CD8-positive, alpha-beta memory T cell (primary cell): Measurements from ENCODE around the gene PCDHB6. TPM values are rescaled to one million over a fixed set of nuclear protein-coding genes. Genes with fewer than 3 reads are reported as not detected.
"Not testable (repeated sequence)": the region's sequence is repeated elsewhere in the genome, so short reads cannot be mapped to it uniquely, and the experiment has no call there.

Experiments
- CTCF ChIA-PET: fragments of 350-600 bp; sonication (Branson Sonifier 250); formaldehyde crosslinking; loops from one replicate; lab custom pipeline; 2021; ENCODE audit warnings: antibody characterized with exemption; lab: Charles Lee
- POLR2A ChIA-PET: fragments of 350-600 bp; sonication (Branson Sonifier 250); formaldehyde crosslinking; loops from one replicate; lab custom pipeline; 2021; ENCODE audit warnings: antibody characterized with exemption; lab: Charles Lee
- DNase-seq, 5 donors: peaks; one replicate each; pipeline versions ENCODE4 v3.0.0 to v3.0.0-alpha.2; 2020 to 2022; ENCODE audit warnings: mixed read lengths in 1 of 5
- H3K27ac ChIP-seq: one replicate; pipeline ENCODE4 v1.7.0; 2013; ENCODE audit warnings: low read depth, mild to moderate bottlenecking, low read length, moderate library complexity
- H3K27me3 ChIP-seq: 2 replicates; pipeline ENCODE4 v1.7.0; 2013; ENCODE audit warnings: low read length, mild to moderate bottlenecking; ENCODE audit not compliant: insufficient read depth, poor library complexity, severe bottlenecking
- H3K36me3 ChIP-seq: 2 replicates; pipeline ENCODE4 v1.7.0; 2013; ENCODE audit warnings: mild to moderate bottlenecking, low read length, moderate library complexity; ENCODE audit not compliant: insufficient read depth
- H3K4me1 ChIP-seq: 2 replicates; pipeline ENCODE4 v1.7.0; 2013; ENCODE audit warnings: mild to moderate bottlenecking, low read length, moderate library complexity; ENCODE audit not compliant: insufficient read depth
- H3K4me3 ChIP-seq: 2 replicates; pipeline ENCODE4 v1.7.0; 2013; ENCODE audit warnings: mild to moderate bottlenecking, low read length
- H3K9me3 ChIP-seq: 2 replicates; pipeline ENCODE4 v1.7.0; 2013; ENCODE audit warnings: mild to moderate bottlenecking, low read length
- H3K27ac Mint-ChIP-seq, 8 donors: one replicate each; pipeline ENCODE4 v1.8.0; 2020 to 2021; ENCODE audit warnings: mixed read lengths in 8 of 8, mild to moderate bottlenecking in 6 of 8, inconsistent platforms in 3 of 8, moderate library complexity in 3 of 8
- H3K27me3 Mint-ChIP-seq, 2 donors: one replicate each; pipeline ENCODE4 v1.8.0; 2020 to 2021; ENCODE audit warnings: mixed read lengths in 2 of 2, mild to moderate bottlenecking in 1 of 2, moderate library complexity in 1 of 2
- H3K36me3 Mint-ChIP-seq, 3 donors: one replicate each; pipeline ENCODE4 v1.8.0; 2020 to 2021; ENCODE audit warnings: mixed read lengths in 3 of 3, inconsistent platforms in 1 of 3, mild to moderate bottlenecking in 1 of 3
- H3K4me1 Mint-ChIP-seq, 3 donors: one replicate each; pipeline ENCODE4 v1.8.0; 2020 to 2021; ENCODE audit warnings: mixed read lengths in 3 of 3, inconsistent platforms in 1 of 3, mild to moderate bottlenecking in 1 of 3
- H3K4me3 Mint-ChIP-seq, 7 donors: one replicate each; pipeline ENCODE4 v1.8.0; 2020 to 2021; ENCODE audit warnings: mixed read lengths in 7 of 7, mild to moderate bottlenecking in 6 of 7, moderate library complexity in 4 of 7, inconsistent platforms in 2 of 7
- H3K9me3 Mint-ChIP-seq, 5 donors: one replicate each; pipeline ENCODE4 v1.8.0; 2020 to 2022; ENCODE audit warnings: mixed read lengths in 5 of 5, mild to moderate bottlenecking in 3 of 5, moderate library complexity in 2 of 5, inconsistent platforms in 1 of 5
- polyA plus RNA-seq: library from polyadenylated mRNA; unstranded; fragments of 300-500 nt; fragmentation: Illumina TruSeq; gene quantifications from one replicate; pipeline ENCODE4 v1.2.3, GENCODE V29; 2021
- total RNA-seq, 2 experiments: library from RNA; stranded (reverse); gene quantifications; one replicate each; pipeline ENCODE4 v1.2.3, GENCODE V29; 2021

The PCDHB6 gene
- total RNA-seq (not detected), polyA plus RNA-seq (not detected)

GRCh38 chr5:141149812-141150211, at the start of gene PCDHB6:
TSS of gene PCDHB6 (plus strand) at chr5:141150057. CDS start at chr5:141150258, 201 bp downstream.
- Histone ChIP-seq H3K9me3 (no peaks in the 10 kb centered on the region), H3K27me3 (no peaks in the 10 kb centered on the region), H3K4me3 (no peak within 1 kb of the TSS), H3K36me3 (no peaks in the 10 kb centered on the region), H3K27ac (no peak within 1 kb of the TSS), H3K4me1 (no peaks in the 10 kb centered on the region)
- no peak for DNase-seq
- Mint-ChIP-seq H3K36me3 (peaks cover 0 to 4% (median 0%) of the 10 kb centered on the region in 3 donors), H3K9me3 (peaks cover 4 to 22% (median 21%) of the 10 kb centered on the region in 5 donors), H3K27me3 (peaks cover 8 to 42% of the 10 kb centered on the region in 2 donors), H3K27ac (no peak within 1 kb of the TSS), H3K4me3 (peak within 1 kb of the TSS in 4 of 7 donors; percentile 8 to 79 (median 26)), H3K4me1 (peaks cover 0 to 6% (median 5%) of the 10 kb centered on the region in 3 donors)
- ChIA-PET POLR2A (no interaction called here), CTCF (no interaction called here)

- no peaks in the 10 kb centered on the region for H3K4me1 ChIP-seq
- Mint-ChIP-seq H3K27ac (peak within 1 kb of the TSS in 1 of 8 donors; percentile 12), H3K36me3 (peaks cover 0 to 1% (median 0%) of the 10 kb centered on the region in 3 donors), H3K27me3 (peaks cover 12 to 31% of the 10 kb centered on the region in 2 donors), H3K9me3 (peaks cover 3 to 44% (median 18%) of the 10 kb centered on the region in 5 donors), H3K4me3 (no peak within 1 kb of the TSS), H3K4me1 (no peaks in the 10 kb centered on the region)
- CTCF ChIA-PET, result no interaction called here
- DNase-seq, result no peak
- H3K9me3 ChIP-seq, result no peaks in the 10 kb centered on the region
- H3K27me3 ChIP-seq, result peaks cover 4% of the 10 kb centered on the region
- H3K36me3 ChIP-seq, result no peaks in the 10 kb centered on the region
- H3K4me3 ChIP-seq, result no peak within 1 kb of the TSS
- no peak within 1 kb of the TSS for H3K27ac ChIP-seq
- POLR2A ChIA-PET, result no interaction called here
These were observed 49.5 kb upstream of the PCDHB6 start, which contains the start of gene PCDHB3 for GRCh38 chr5:141100243-141100805. TSS of gene PCDHB3 (plus strand) at chr5:141100473. CDS start at chr5:141100650, 177 bp downstream.

- no peaks in the 10 kb centered on the region for H3K4me1 Mint-ChIP-seq
- DNase-seq, result no peak
- POLR2A ChIA-PET, result interaction anchor here (0.6 kb wide), 1 partner anchor 998 kb away, joined by 3 read pairs; no protein-coding TSS in a partner anchor
These were observed 48.8 kb upstream of the PCDHB6 start for GRCh38 chr5:141101059-141101458.

GRCh38 chr5:141102070-141102469, 47.8 kb upstream of the PCDHB6 start:
- CTCF ChIA-PET, DNase-seq, H3K4me1 ChIP-seq, H3K4me3 ChIP-seq, H3K4me3 Mint-ChIP-seq, H3K9me3 ChIP-seq, H3K36me3 ChIP-seq, H3K27ac Mint-ChIP-seq, H3K36me3 Mint-ChIP-seq, H3K4me1 Mint-ChIP-seq, H3K27ac ChIP-seq, H3K27me3 ChIP-seq, POLR2A ChIA-PET: not testable (repeated sequence)
- peaks cover 11 to 28% of the 10 kb centered on the region in 2 donors for H3K27me3 Mint-ChIP-seq
- peaks cover 3 to 37% (median 13%) of the 10 kb centered on the region in 5 donors for H3K9me3 Mint-ChIP-seq

More at GRCh38 chr5:141101059-141101458, 48.8 kb upstream of the PCDHB6 start:
- no peak overlapping the region for H3K27ac ChIP-seq
- H3K4me1 ChIP-seq, result no peaks in the 10 kb centered on the region
- H3K27me3 ChIP-seq, result peaks cover 4% of the 10 kb centered on the region
- H3K4me3 Mint-ChIP-seq, result no peak overlapping the region
- H3K27me3 Mint-ChIP-seq, result peaks cover 12 to 29% of the 10 kb centered on the region in 2 donors
- H3K9me3 ChIP-seq, result no peaks in the 10 kb centered on the region
- H3K36me3 ChIP-seq, result no peaks in the 10 kb centered on the region
- H3K4me3 ChIP-seq, result no peak overlapping the region
- CTCF ChIA-PET, result no interaction called here
- H3K27ac Mint-ChIP-seq, result no peak overlapping the region
- H3K36me3 Mint-ChIP-seq, result peaks cover 0 to 1% (median 0%) of the 10 kb centered on the region in 3 donors
- H3K9me3 Mint-ChIP-seq, result peaks cover 3 to 38% (median 14%) of the 10 kb centered on the region in 5 donors

GRCh38 chr5:141102471-141102870, 47.4 kb upstream of the PCDHB6 start:
- H3K4me1 Mint-ChIP-seq, DNase-seq, H3K36me3 Mint-ChIP-seq, H3K4me1 ChIP-seq, H3K4me3 Mint-ChIP-seq, H3K27ac ChIP-seq, POLR2A ChIA-PET, H3K27ac Mint-ChIP-seq, H3K9me3 ChIP-seq, H3K36me3 ChIP-seq, CTCF ChIA-PET, H3K4me3 ChIP-seq, H3K27me3 ChIP-seq: not testable (repeated sequence)
- Mint-ChIP-seq H3K27me3 (peaks cover 11 to 25% of the 10 kb centered on the region in 2 donors), H3K9me3 (peaks cover 0 to 36% (median 13%) of the 10 kb centered on the region in 5 donors)

- Mint-ChIP-seq H3K9me3 (peaks cover 0 to 26% (median 11%) of the 10 kb centered on the region in 5 donors), H3K27ac (no peak overlapping the region), H3K36me3 (peaks cover 0 to 1% (median 0%) of the 10 kb centered on the region in 3 donors), H3K4me1 (no peaks in the 10 kb centered on the region), H3K4me3 (no peak overlapping the region), H3K27me3 (peaks cover 8 to 13% of the 10 kb centered on the region in 2 donors)
- no peak for DNase-seq
- CTCF ChIA-PET, result no interaction called here
- no peaks in the 10 kb centered on the region for H3K9me3 ChIP-seq
- no peaks in the 10 kb centered on the region for H3K4me1 ChIP-seq
- H3K36me3 ChIP-seq, result no peaks in the 10 kb centered on the region
- H3K27me3 ChIP-seq, result no peaks in the 10 kb centered on the region
- POLR2A ChIA-PET, result no interaction called here
- H3K27ac ChIP-seq, result no peak overlapping the region
- H3K4me3 ChIP-seq, result no peak overlapping the region
These were observed 44.5 kb upstream of the PCDHB6 start for GRCh38 chr5:141105350-141105749.

- H3K4me1 Mint-ChIP-seq, result no peaks in the 10 kb centered on the region
- DNase-seq, result no peak
- CTCF ChIA-PET, result no interaction called here
- Histone ChIP-seq H3K27ac (no peak overlapping the region), H3K9me3 (no peaks in the 10 kb centered on the region), H3K4me3 (no peak overlapping the region), H3K27me3 (no peaks in the 10 kb centered on the region), H3K36me3 (no peaks in the 10 kb centered on the region), H3K4me1 (no peaks in the 10 kb centered on the region)
- POLR2A ChIA-PET, result no interaction called here
- no peak overlapping the region for H3K4me3 Mint-ChIP-seq
- H3K36me3 Mint-ChIP-seq, result peaks cover 0 to 6% (median 0%) of the 10 kb centered on the region in 3 donors
- H3K9me3 Mint-ChIP-seq, result peaks cover 18 to 36% (median 29%) of the 10 kb centered on the region in 5 donors
- H3K27me3 Mint-ChIP-seq, result peaks cover 8 to 10% of the 10 kb centered on the region in 2 donors
- no peak overlapping the region for H3K27ac Mint-ChIP-seq
These were observed 30.6 kb upstream of the PCDHB6 start for GRCh38 chr5:141119250-141119649.

GRCh38 chr5:141121563-141121962, 28.3 kb upstream of the PCDHB6 start, which contains the start of gene PCDHB4:
TSS of gene PCDHB4 (plus strand) at chr5:141121818. CDS start at chr5:141121999, 181 bp downstream.
- Mint-ChIP-seq H3K36me3 (peaks cover 0 to 6% (median 0%) of the 10 kb centered on the region in 3 donors), H3K27me3 (peaks cover 9 to 23% of the 10 kb centered on the region in 2 donors), H3K4me3 (peak within 1 kb of the TSS in 1 of 7 donors; percentile 27), H3K9me3 (peaks cover 8 to 20% (median 14%) of the 10 kb centered on the region in 5 donors), H3K4me1 (no peaks in the 10 kb centered on the region), H3K27ac (no peak within 1 kb of the TSS)
- H3K27ac ChIP-seq, result no peak within 1 kb of the TSS
- H3K9me3 ChIP-seq, result no peaks in the 10 kb centered on the region
- ChIA-PET CTCF (no interaction called here), POLR2A (no interaction called here)
- H3K4me3 ChIP-seq, result no peak within 1 kb of the TSS
- DNase-seq, result no peak
- H3K4me1 ChIP-seq, result no peaks in the 10 kb centered on the region
- no peaks in the 10 kb centered on the region for H3K36me3 ChIP-seq
- no peaks in the 10 kb centered on the region for H3K27me3 ChIP-seq
